IPS DF 19.7 (cell line): Measurements from ENCODE around the gene TRIM67.
A peak's percentile ranks its signal among the peaks of the same experiment; 100 is the strongest.

Experiments used
- DNase-seq: peaks from one replicate; pipeline ENCODE4 v3.0.0-alpha.2; 2013; ENCODE audit warnings: low read depth, low spot score

Gene TRIM67

DNA sequence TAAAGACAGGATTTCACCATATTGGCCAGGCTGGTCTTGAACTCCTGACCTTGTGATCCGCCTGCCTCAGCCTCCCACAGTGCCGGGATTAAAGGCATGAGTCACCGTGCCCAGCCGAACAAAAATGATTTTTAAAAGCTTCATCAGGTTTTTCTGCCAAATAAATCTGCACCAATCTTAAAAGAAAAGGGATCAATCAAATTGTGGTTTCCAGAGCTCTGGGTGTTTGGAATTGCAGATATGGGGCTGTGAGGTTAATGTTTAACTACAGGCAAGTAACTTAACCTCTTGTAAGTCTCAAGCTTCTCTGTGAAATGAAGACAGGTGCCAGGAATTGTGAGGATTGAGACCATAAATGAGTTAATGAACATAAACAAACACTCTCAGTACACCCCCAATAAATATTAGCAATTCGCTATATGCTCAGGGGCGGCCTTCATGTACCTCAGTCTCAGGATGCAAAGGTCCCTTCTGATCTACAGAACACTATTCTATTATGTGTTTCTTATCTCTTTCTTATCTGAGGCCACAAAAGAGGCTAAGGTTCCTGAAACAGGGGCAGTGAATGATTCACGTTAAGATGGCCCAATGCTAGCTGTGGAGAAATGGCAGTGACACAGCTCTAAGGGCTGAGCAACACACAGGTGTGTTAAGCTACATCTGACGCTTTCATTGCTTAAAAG lies 72.0 kb downstream of the TRIM67 start:
- no peak for DNase-seq

DNA sequence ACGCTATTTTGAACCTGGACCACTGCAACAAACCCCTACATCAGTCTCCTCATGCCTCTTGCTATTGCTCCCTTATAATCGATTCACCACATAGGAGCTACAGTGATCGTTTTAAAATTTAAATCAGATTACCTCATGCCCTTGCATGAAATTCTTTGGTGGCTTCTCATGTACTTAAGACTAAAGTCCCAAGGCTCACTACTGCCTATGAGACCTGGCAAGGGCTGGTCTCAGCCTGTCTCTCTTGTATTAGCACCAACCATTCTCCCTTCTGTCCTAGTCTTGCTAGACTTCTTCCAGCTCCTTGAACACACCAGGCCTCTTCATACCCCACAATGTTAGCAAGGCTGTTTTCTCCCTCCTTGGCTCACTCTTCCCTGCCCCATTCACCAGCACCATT lies 72.6 kb downstream of the TRIM67 start:
- no peak for DNase-seq

DNA sequence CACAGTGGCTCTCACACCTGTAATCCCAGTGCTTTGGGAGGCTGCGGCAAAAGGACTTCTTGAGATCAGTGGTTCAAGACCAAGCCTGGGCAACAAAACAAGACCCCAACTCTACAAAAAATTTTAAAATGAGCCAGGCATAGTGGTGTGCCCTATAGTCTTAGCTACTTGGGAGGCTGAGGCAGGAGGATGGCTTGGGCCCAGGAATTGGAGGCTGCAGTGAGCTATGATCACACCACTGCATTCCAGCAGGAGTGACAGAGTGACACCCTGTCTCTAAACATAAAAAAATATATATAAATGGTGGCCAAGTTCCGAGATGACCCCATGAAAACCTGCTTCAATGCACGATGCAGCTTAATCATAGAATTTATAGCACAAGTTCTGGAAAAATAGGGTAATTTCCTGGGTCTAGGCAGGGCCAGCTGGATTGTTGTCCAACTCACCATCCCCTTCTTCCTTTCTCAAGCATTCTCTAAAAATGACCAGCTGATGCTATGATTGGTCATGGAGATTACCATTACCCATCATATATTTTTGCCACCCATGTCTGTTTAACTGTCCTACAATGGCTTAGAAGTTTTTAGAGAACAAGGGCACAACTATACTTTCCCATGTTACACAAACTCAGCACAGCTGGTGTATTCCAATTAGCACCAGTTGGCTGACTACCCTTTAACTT lies 73.8 kb downstream of the TRIM67 start:
- no peak for DNase-seq

DNA sequence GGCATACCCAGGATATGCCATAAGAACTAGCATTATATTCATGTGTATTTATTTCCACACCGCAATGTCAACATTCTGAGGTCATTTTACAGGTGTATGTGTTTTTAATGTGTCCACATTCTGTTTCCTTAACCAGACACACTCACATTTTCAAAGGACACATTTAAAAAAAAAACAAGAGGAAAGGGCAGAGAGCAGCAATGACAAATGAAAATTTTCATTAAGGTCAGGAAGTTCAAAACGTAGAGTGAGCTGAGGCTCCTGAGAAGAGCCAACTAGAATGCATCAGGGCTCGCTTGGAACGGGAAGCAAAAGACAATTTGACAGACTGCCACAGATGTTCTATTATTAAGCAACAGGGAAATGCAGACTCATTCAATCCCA lies 74.3 kb downstream of the TRIM67 start:
- DNase-seq = no peak

DNA sequence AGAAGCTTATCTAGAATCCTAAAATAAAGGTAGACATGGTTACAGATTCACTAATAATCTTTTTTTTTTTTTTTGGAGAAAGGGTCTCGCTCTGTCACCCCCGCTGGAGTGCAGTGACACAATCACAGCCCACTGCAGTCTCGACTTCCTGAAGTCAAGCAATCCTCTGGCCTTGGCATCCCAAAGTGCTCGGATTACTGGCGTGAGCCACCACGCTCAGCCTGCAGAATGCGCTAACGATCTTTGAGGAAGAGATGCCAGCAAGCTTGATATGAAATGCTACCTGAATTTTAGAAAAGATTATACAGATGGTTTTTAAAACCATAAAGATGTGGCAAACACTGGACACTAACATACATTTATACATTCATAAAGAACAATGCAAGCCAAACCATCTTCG lies 75.1 kb downstream of the TRIM67 start:
- no peak for DNase-seq

DNA sequence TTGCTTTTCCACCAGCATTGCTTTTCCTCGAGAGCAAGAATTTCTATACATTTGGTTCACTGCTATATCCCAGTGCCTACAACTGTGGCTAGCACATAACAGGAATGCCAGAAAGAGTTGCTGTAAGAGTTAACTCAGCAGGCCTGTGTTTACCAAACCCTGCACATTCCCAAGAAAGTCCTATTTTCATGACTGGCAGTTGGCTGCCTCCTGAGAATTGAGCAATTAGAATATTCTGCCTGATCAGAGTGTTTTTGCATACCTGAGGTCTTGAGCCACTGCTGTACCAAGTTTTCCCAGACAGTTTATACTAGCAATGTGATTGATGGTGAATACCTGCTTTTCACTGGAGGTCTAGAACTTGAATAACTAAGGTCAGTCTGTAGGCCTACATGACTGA lies 76.4 kb downstream of the TRIM67 start:
- DNase-seq = no peak

DNA sequence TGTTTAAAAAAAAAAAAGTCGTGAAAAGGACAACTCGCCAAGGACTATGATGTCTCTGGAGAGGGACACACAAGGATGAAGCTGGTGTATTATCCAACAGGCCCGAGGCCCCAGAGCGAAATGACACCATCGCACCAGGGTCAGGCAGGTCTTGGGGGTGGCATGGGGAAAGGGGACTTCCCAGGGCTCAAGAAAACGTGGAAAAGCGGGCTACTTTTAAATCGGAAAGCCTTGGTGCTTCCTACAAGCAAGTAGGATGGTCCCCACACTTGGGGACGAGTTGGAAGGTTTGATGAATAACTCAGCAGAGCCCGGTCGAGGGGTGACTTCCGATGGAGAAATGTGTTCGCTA lies 78.6 kb downstream of the TRIM67 start:
- DNase-seq = no peak

DNA sequence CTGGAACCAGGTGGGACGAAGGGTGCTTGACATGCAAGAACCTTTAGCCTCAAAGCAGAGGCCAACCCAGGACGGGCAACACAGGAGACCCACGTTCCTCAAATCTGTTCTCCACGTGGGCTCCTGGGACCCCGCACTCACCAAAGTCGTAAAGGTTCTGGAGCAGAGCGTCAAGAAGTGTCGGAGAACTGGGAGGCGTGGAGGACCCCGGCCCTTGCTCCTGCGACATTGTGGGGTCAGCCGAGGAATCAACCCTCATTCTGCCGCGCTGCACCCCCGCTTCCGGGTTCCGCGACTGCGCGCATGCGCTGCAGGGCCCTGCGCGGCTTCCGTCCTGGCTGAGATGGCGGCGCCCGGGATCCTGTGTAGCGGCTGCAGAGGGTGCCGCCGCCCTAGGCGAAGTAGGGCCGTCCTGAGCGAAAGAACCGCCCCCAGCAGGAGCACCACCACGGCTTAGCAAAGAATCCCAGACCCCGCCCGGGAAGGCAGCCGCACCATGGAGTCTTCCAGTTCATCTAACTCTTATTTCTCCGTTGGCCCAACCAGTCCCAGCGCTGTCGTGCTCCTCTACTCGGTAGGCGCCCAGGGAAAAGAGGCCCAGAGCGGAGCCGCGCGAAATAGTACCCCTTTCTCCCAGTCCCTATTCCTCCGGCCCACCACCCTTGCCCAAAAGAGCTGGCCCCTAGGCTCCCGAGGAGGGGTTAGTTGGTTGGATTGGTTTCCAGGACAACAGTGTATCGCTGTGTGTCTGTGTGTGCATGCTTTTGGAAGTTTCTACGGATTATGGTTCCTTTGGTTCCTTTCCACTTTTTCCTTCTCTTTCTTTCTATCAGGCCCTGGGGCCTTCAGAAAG lies 79.3 kb downstream of the TRIM67 start, which contains the start of gene GNPAT:
Gene GNPAT, plus strand, starts transcription at position 330 of the 853 bp plus-strand sequence. Its CDS starts 167 bp downstream, at position 497.
- peak; percentile 47 for DNase-seq

DNA sequence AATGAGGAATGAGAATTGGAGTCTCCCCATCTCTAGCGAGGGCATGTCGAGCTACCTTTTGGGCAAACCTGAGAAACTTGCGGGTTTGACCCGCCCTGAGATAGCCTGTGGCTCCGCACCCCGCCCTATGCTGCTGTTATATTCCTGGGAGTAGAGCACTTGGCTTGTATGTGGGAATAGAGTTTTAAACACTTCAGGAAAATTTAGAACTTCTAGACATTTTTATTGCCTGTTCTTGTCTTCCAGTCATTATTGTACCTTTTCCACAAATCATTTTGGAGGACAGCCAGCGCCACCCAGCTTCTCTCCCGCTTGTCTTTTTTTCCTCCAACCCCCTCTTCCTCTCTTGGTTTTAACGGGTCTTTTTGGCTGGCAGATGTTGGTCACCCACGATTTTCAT lies 79.9 kb downstream of the TRIM67 start:
- no peak for DNase-seq

DNA sequence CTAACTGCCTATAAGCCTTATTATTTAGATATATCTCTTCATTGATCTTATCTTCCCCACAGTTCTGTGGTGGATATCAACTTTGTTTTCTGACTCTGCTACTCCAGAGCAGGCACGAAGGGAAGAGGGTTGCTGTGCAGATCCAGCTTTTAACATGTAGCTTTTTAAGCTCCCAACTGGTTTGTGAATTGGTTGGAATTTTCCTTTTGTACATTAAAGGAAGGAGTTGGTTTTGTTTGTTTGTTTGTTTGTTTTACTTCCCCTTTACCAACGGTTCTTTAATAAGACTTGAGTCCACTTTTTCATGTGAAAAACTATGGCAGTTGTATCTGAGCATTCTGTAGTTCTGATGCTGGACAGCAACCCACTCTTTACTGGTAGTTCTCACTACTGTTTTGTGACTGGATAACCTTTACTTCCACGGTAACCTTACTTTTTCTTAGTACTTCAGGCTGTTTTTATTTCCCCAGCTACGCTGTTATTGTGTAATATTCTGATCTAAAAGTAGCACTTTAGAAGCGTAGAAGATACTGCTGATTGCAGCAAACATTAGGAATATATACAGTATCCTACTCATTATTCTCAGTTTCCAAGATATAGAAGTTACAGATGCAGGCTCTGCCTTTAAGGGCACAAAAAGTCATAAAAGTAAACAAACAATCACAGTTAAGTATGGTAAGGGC lies 80.8 kb downstream of the TRIM67 start:
- DNase-seq = no peak

DNA sequence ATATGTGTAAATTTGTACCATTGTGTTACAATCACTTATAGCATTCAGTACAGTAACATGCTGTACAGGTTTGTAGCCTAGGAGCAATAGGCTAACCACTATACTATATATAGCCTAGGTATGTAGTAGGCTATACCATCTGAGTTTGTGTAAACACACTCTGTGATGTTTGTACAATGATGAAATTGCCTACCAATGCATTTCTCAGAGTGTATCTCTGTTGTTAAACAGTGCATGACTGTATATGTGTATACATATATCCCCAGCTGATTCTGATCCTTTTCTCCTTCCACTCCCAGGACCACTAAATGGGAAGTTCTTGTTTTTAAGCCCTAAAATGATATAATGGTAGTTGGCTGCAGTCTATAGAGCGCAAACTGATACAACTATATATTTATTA lies 86.9 kb downstream of the TRIM67 start:
- DNase-seq = no peak

DNA sequence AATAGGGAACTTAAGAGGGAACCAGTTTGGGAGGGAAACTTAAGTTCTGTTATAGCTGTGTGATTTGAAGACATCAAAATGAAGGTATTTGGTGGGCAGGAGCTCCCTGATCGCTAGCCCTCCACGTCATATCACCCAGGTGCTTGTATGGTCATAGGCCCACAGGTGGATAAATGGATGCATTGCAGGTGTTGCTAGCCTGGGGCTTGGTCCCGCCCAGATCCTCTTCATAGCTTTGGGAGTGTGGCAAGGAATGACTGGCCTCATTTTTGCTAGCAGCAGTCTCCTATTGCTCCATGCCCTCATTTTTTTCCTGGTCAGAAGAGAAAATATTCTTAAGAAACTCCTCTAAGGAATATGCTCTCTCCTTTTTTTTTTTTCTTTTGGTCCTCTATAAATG lies 90.5 kb downstream of the TRIM67 start:
- DNase-seq = no peak

DNA sequence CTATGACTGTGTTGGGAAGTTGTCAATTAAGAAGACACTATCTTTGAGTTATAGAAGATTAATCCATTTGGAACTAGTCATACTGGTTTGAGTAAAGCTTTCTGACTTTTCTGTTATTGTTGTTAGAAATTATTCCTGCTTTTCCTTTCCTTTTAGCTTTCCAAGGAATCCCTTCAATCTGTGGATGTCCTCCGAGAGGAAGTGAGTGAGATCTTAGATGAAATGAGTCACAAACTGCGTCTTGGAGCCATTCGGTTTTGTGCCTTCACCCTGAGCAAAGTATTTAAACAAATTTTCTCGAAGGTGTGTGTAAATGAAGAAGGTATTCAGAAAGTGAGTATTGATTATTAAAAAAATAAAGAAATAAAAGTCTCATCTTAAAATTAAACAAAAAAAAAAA lies 98.5 kb downstream of the TRIM67 start:
- no peak for DNase-seq

DNA sequence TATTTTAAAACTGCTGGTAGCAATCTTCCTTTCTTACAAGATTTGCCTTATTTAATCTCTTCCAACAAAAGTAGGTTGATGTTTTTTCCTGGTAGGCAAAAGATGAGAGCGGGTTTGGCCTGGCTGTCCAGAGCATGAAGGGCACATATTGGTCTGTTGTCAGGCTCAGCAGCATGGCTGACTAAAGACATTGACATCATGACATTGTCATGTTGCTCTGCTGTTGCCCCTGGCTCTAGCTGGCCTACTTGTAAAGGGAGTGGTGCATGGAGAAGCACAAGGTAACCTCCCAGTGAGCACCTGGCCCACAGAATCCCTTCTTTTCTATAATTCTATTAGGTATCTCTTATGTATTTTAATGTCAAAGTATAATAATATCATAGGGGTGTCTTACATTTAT lies 102.8 kb downstream of the TRIM67 start:
- no peak for DNase-seq

DNA sequence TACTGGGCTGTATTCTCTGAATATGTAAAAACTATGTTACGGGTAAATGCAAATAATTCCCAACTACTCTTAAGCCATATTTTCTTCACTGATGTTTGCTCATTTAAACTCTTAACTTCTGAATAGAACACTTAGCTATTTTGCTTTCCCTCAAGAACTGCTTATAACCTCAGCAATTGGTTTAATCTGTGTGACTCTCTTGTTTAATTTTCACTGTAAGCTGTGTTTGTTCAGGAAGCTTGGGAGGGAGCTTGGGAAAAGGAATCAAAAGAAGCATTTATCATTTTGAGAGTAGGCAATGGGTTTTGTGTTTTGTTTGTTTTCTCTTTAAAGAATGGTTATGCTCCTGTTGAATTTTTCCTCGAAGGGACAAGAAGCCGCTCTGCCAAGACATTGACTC lies 103.5 kb downstream of the TRIM67 start:
- DNase-seq = no peak

DNA sequence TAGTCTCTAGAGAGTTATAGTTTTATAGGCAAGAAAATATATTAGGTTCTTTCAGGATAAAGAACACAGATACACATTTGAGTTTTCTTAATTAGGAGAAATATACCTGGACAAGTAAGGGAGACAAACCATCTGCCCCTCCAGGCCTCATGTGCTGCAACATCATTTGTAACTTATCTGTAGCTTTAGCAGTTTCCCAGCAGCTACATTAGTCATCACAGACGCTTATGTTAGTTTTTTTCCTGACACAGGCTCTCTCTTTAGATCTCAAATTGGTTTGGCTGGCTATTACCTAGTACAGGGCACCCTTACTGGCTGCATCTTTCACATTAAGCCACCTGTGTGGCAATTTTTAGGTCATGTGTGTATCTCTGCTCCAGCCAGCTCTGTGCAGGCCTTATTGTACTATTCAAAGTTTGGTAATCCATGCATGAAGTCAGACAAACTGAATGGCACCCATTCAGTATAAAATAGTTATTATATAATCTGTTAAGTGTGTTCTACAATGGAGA lies 105.0 kb downstream of the TRIM67 start:
- no peak for DNase-seq
